HEK293 (cell line): ENCODE measurements around the gene THSD4.

ENCODE experiments used
- CTCF ChIP-seq: fragments of 450-650 bp; formaldehyde crosslinking; IDR thresholded peaks from 2 replicates; pipeline ENCODE4 v1.5.1; 2016; ENCODE audit warnings: missing biosample characterization, missing genetic modification characterization
- ZBTB26 ChIP-seq: fragments of 450-650 bp; formaldehyde crosslinking; optimal IDR thresholded peaks from 2 replicates; pipeline ENCODE3; 2016; ENCODE audit warnings: missing biosample characterization, mild to moderate bottlenecking, missing genetic modification characterization
- ZNF175 ChIP-seq: fragments of 450-650 bp; formaldehyde crosslinking; IDR thresholded peaks from 2 replicates; pipeline ENCODE4 v1.5.1; 2016; ENCODE audit warnings: missing biosample characterization, missing genetic modification characterization
- TF ChIP-seq, protein P1 (sequence below): fragments of 450-650 bp; formaldehyde crosslinking; IDR thresholded peaks from 2 replicates; pipeline ENCODE4 v1.5.1; 2016; ENCODE audit warnings: missing biosample characterization, missing genetic modification characterization

DNA sequence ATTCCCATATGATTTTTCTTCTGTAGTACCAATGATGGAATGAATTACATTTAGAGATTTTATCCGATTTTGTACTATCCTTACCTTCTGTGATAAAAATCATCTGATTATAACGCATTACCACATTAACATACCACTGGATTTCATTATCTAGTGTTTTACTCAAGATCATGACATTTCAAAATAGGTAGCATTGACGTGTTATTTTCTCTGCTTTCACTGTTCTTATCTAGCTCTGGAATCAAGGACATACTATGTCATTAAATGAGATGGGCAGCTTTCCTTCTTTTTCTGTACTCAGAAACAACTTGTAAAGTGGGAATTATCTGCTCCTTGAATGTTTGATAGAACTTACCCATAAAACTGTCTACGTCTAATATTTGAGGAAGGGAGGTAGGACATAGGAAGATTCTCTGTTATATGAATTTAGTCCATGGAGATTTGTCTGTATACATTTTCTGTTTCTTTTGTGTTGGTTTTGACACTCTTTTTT, 511.4 kb downstream of the THSD4 start:
- TF ChIP-seq, protein P1, sequence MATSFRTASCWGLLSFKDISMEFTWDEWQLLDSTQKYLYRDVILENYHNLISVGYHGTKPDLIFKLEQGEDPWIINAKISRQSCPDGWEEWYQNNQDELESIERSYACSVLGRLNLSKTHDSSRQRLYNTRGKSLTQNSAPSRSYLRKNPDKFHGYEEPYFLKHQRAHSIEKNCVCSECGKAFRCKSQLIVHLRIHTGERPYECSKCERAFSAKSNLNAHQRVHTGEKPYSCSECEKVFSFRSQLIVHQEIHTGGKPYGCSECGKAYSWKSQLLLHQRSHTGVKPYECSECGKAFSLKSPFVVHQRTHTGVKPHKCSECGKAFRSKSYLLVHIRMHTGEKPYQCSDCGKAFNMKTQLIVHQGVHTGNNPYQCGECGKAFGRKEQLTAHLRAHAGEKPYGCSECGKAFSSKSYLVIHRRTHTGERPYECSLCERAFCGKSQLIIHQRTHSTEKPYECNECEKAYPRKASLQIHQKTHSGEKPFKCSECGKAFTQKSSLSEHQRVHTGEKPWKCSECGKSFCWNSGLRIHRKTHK (tag by site-specific recombination), result no peak
- TF ChIP-seq ZBTB26 (tag by site-specific recombination), result no peak
- no peak for TF ChIP-seq CTCF (tag by site-specific recombination)
- no peak for TF ChIP-seq ZNF175 (tag by site-specific recombination)
